Measurements from ENCODE around the gene MLH1.

DNA sequence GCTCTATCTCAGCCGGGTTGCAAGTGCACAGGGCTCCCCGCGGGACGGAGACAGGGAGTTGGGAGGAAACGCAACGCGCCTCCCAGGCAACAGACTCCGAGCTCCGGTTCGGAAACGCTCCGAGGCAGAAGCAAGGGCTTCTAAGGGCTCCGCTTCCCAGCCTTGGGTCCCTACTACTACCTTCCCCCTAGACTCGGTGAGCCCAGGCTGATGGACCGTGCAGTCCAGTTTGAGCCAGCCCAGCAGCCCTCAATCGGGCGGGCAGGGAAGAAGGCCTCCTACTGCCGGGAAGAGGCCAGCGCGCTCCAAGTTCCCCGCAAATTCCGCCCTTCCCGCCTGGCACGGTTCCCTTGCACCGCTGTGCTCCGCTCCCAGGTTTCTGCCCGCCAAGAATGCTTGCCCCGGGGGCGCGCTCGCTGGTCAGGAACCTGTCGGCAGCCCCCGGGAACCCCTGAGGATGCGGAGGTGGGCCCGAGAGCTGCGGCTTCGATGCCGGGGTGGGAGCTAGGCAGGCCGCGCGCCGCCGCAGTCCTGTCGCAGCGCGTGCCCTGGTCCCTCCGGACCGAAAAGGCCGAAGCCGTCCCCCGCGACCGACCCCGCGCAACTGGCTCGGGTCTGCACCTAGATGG lies 49.2 kb upstream of the MLH1 start:
- TF ChIP-seq POLR2AphosphoS5 (IDR thresholded peaks at IDR 0.05; ENCODE audit: low read depth, low read length): no peak
- TF ChIP-seq JUND (IDR thresholded peaks at IDR 0.05): no peak
- no peak for TF ChIP-seq TEAD4 (IDR thresholded peaks at IDR 0.05; ENCODE audit: borderline replicate concordance, insufficient read depth)
- TF ChIP-seq, protein P1, sequence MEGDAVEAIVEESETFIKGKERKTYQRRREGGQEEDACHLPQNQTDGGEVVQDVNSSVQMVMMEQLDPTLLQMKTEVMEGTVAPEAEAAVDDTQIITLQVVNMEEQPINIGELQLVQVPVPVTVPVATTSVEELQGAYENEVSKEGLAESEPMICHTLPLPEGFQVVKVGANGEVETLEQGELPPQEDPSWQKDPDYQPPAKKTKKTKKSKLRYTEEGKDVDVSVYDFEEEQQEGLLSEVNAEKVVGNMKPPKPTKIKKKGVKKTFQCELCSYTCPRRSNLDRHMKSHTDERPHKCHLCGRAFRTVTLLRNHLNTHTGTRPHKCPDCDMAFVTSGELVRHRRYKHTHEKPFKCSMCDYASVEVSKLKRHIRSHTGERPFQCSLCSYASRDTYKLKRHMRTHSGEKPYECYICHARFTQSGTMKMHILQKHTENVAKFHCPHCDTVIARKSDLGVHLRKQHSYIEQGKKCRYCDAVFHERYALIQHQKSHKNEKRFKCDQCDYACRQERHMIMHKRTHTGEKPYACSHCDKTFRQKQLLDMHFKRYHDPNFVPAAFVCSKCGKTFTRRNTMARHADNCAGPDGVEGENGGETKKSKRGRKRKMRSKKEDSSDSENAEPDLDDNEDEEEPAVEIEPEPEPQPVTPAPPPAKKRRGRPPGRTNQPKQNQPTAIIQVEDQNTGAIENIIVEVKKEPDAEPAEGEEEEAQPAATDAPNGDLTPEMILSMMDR (IDR thresholded peaks at IDR 0.05): no peak
- TF ChIP-seq FOXJ3 (CRISPR knock-in tag; IDR thresholded peaks at IDR 0.05): no peak
- TF ChIP-seq, protein P2, sequence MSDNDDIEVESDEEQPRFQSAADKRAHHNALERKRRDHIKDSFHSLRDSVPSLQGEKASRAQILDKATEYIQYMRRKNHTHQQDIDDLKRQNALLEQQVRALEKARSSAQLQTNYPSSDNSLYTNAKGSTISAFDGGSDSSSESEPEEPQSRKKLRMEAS (IDR thresholded peaks at IDR 0.05; ENCODE audit: low read depth): no peak
- TF ChIP-seq NRF1 (IDR thresholded peaks at IDR 0.05; ENCODE audit: low read depth, low read length): no peak
- no peak for TF ChIP-seq RFX5 (IDR thresholded peaks at IDR 0.05; ENCODE audit: low read length)
